ENCODE data around the gene UNC79. TPM values are rescaled to one million over a fixed set of nuclear protein-coding genes. Genes with fewer than 3 reads are reported as not detected.

The UNC79 gene
- polyA plus RNA-seq, 3 donors = 0.01 to 0.02 TPM; not detected in 1

- no peaks in the 10 kb centered on the region for H3K27me3 ChIP-seq (ENCODE audit: control insufficient read depth in 2 of 2, insufficient read depth in 2 of 2, low read length in 2 of 2)
- no peak overlapping the region for H3K4me2 ChIP-seq (replicated peaks; ENCODE audit: extremely low read depth, low read length, poor library complexity, severe bottlenecking)
- intact Hi-C loops (cut with micrococcal nuclease) = no loop called here
- no peak overlapping the region for H3K9ac ChIP-seq (ENCODE audit: insufficient read depth, low read length, poor library complexity, severe bottlenecking)
- no peaks in the 10 kb centered on the region for H3K36me3 ChIP-seq (replicated peaks in 1 of 2; ENCODE audit: control insufficient read depth in 1 of 2, insufficient read depth in 2 of 2, low read length in 2 of 2)
- Mint-ChIP-seq H3K27me3 (ENCODE audit: low read depth in 3 of 3) (peaks cover 2 to 4% (median 3%) of the 10 kb centered on the region in 3 donors), H3K4me1 (no peaks in the 10 kb centered on the region), H3K27ac (no peak overlapping the region), H3K36me3 (no peaks in the 10 kb centered on the region), H3K9me3 (peaks cover 0 to 6% (median 0%) of the 10 kb centered on the region in 7 donors), H3K4me3 (no peak overlapping the region)
- no peak overlapping the region for H2AFZ ChIP-seq (ENCODE audit: insufficient read depth, low read depth, low read length, poor library complexity, severe bottlenecking)
- no peaks in the 10 kb centered on the region for H3K4me1 ChIP-seq (ENCODE audit: control insufficient read depth in 1 of 2, insufficient read depth in 2 of 2, low read length in 2 of 2)
- H3K79me2 ChIP-seq (ENCODE audit: insufficient read depth, low read length) = no peaks in the 10 kb centered on the region
- WGBS (ENCODE audit: insufficient coverage) = 96% methylated on average over 6 of the region's 8 CpGs
- no peaks in the 10 kb centered on the region for H3K9me3 ChIP-seq (replicated peaks in 1 of 2; ENCODE audit: control insufficient read depth in 1 of 2, insufficient read depth in 1 of 2, low read length in 2 of 2)
- H4K20me1 ChIP-seq (ENCODE audit: insufficient read depth, low read length) = no peaks in the 10 kb centered on the region
- no peak for DNase-seq
- H3K27ac ChIP-seq (ENCODE audit: low read depth in 1 of 2, low read length in 2 of 2) = no peak overlapping the region
- H3K4me3 ChIP-seq (replicated peaks in 1 of 3; ENCODE audit: low read depth in 2 of 3, low read length in 3 of 3) = no peak overlapping the region
- TF ChIP-seq CTCF (IDR thresholded peaks at IDR 0.05) = no peak
Observed at GRCh38 chr14:93753647-93754046, 322.9 kb downstream of the UNC79 start.

GRCh38 chr14:93757206-93757605, 326.5 kb downstream of the UNC79 start:
- Mint-ChIP-seq H3K4me3 (no peak overlapping the region), H3K9me3 (peaks cover 0 to 6% (median 0%) of the 10 kb centered on the region in 7 donors), H3K36me3 (no peaks in the 10 kb centered on the region), H3K27me3 (ENCODE audit: low read depth in 3 of 3) (peaks cover 1 to 16% (median 14%) of the 10 kb centered on the region in 3 donors), H3K4me1 (no peaks in the 10 kb centered on the region), H3K27ac (no peak overlapping the region)
- 82% methylated on average over 9 of the region's 12 CpGs for WGBS (ENCODE audit: insufficient coverage)
- peaks cover 0 to 9% of the 10 kb centered on the region in 2 donors for H3K27me3 ChIP-seq (ENCODE audit: control insufficient read depth in 2 of 2, insufficient read depth in 2 of 2, low read length in 2 of 2)
- no peaks in the 10 kb centered on the region for H3K4me1 ChIP-seq (ENCODE audit: control insufficient read depth in 1 of 2, insufficient read depth in 2 of 2, low read length in 2 of 2)
- no peaks in the 10 kb centered on the region for H3K36me3 ChIP-seq (replicated peaks in 1 of 2; ENCODE audit: control insufficient read depth in 1 of 2, insufficient read depth in 2 of 2, low read length in 2 of 2)
- H3K27ac ChIP-seq (ENCODE audit: low read depth in 1 of 2, low read length in 2 of 2) = no peak overlapping the region
- no peak for TF ChIP-seq CTCF (IDR thresholded peaks at IDR 0.05)
- DNase-seq = no peak
- no peak overlapping the region for H3K4me3 ChIP-seq (replicated peaks in 1 of 3; ENCODE audit: low read depth in 2 of 3, low read length in 3 of 3)
- intact Hi-C loops (cut with micrococcal nuclease) = no loop called here
- no peaks in the 10 kb centered on the region for H4K20me1 ChIP-seq (ENCODE audit: insufficient read depth, low read length)
- no peaks in the 10 kb centered on the region for H3K79me2 ChIP-seq (ENCODE audit: insufficient read depth, low read length)
- no peak overlapping the region for H3K4me2 ChIP-seq (replicated peaks; ENCODE audit: extremely low read depth, low read length, poor library complexity, severe bottlenecking)
- H3K9me3 ChIP-seq (replicated peaks in 1 of 2; ENCODE audit: control insufficient read depth in 1 of 2, insufficient read depth in 1 of 2, low read length in 2 of 2) = no peaks in the 10 kb centered on the region
- H2AFZ ChIP-seq (ENCODE audit: insufficient read depth, low read depth, low read length, poor library complexity, severe bottlenecking) = no peak overlapping the region
- H3K9ac ChIP-seq (ENCODE audit: insufficient read depth, low read length, poor library complexity, severe bottlenecking) = no peak overlapping the region

Small RNA genes within 50 kb of the gene (small RNA-seq; reads per million reads assigned to genes)
- not detected for gene RF00019 (ENCODE audit: insufficient read length, low read depth)
- gene RF02271 (ENCODE audit: insufficient read length, low read depth) = not detected
- gene RNU6-1258P (ENCODE audit: insufficient read length, low read depth) = not detected

Other genes with a start within 250 kb of the UNC79 start
- 10 to 100 TPM; 22.5 to 53.9 (median 22.6) TPM for gene MOAP1, start 246.0 kb upstream of the UNC79 start, polyA plus RNA-seq
- gene LYSET, start 245.6 kb upstream of the UNC79 start, polyA plus RNA-seq = 10 to 100 TPM; 10.8 to 43.3 (median 36.9) TPM
- 10 to 100 TPM in 2 of 3 donors, 1 to 10 TPM in 1; 4.8 to 24.0 (median 22.7) TPM for gene GON7, start 223.9 kb upstream of the UNC79 start, polyA plus RNA-seq
- 10 to 100 TPM in 2 of 3 donors, 1 to 10 TPM in 1; 8.2 to 16.7 (median 14.0) TPM for gene UBR7, start 223.7 kb upstream of the UNC79 start, polyA plus RNA-seq
- 1 to 10 TPM; 8.3 to 8.6 (median 8.5) TPM for gene BTBD7, start 97.9 kb upstream of the UNC79 start, polyA plus RNA-seq
- not detected for gene COX8C, start 83.8 kb upstream of the UNC79 start, polyA plus RNA-seq

Measured in CD14-positive monocyte (primary cell).